Measurements from ENCODE around the gene NR2C2AP. TPM values are rescaled to one million over a fixed set of nuclear protein-coding genes. Genes with fewer than 3 reads are reported as not detected.

The NR2C2AP gene
- total RNA-seq, 1 experiment from 2014 or later: 42.1 TPM

DNA sequence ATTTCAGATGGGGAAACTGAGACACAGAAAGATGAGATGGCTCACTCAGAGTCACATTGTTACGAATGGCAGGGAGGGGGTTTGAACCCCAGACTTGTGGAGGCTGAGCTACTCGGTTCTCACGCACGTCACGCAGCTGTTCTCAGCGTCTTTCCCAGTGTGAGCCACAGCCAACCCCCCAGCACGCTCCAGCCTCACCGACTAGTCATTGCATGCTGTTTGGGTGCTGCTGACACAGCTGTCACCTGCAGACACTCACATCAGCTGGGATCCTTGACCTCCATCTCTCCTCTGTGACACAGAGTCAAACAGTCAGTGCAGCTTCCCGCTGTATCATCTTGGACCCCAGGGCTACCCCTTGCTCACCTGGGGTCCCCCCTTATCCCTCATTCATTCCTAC is 6.2 kb upstream of the NR2C2AP start:
- CTCF ChIA-PET: no interaction called here
- intact Hi-C loops (cut with micrococcal nuclease; ENCODE audit: unreplicated experiment) (no loop called here), in situ Hi-C loops (cut with HindIII; ENCODE audit: low pct_unique_long_range_greater_than_20kb, low sequenced_read_pairs) (no loop called here)
- H3K27me3 ChIP-seq (ENCODE audit: control insufficient read depth, insufficient read depth, low read length): no peaks in the 10 kb centered on the region
- no peak overlapping the region for H3K4me3 ChIP-seq (ENCODE audit: low read depth in 2 of 2, low read length in 2 of 2)
- no TSS peak for BruUV-seq (replicated peaks)
- H3K4me1 ChIP-seq (ENCODE audit: control insufficient read depth, insufficient read depth, low read length): no peaks in the 10 kb centered on the region
- no peaks in the 10 kb centered on the region for H3K9me3 ChIP-seq (ENCODE audit: control insufficient read depth, insufficient read depth, low read depth, low read length)
- ATAC-seq (no peak), DNase-seq (ENCODE audit: low read depth, low spot score) (no peak)
- H3K36me3 ChIP-seq (ENCODE audit: control insufficient read depth, insufficient read depth, low read length): no peaks in the 10 kb centered on the region
- no peak overlapping the region for H3K27ac ChIP-seq (ENCODE audit: low read length)
- TF ChIP-seq TCF7L2 (IDR thresholded peaks at IDR 0.05; ENCODE audit: low read depth, low read length) (no peak), SIN3A (IDR thresholded peaks at IDR 0.05; ENCODE audit: borderline replicate concordance, insufficient read depth, low read depth, low read length) (no peak), POLR2AphosphoS5 (IDR thresholded peaks at IDR 0.05; ENCODE audit: low read depth, low read length) (no peak)
- TF ChIP-seq, protein P1, sequence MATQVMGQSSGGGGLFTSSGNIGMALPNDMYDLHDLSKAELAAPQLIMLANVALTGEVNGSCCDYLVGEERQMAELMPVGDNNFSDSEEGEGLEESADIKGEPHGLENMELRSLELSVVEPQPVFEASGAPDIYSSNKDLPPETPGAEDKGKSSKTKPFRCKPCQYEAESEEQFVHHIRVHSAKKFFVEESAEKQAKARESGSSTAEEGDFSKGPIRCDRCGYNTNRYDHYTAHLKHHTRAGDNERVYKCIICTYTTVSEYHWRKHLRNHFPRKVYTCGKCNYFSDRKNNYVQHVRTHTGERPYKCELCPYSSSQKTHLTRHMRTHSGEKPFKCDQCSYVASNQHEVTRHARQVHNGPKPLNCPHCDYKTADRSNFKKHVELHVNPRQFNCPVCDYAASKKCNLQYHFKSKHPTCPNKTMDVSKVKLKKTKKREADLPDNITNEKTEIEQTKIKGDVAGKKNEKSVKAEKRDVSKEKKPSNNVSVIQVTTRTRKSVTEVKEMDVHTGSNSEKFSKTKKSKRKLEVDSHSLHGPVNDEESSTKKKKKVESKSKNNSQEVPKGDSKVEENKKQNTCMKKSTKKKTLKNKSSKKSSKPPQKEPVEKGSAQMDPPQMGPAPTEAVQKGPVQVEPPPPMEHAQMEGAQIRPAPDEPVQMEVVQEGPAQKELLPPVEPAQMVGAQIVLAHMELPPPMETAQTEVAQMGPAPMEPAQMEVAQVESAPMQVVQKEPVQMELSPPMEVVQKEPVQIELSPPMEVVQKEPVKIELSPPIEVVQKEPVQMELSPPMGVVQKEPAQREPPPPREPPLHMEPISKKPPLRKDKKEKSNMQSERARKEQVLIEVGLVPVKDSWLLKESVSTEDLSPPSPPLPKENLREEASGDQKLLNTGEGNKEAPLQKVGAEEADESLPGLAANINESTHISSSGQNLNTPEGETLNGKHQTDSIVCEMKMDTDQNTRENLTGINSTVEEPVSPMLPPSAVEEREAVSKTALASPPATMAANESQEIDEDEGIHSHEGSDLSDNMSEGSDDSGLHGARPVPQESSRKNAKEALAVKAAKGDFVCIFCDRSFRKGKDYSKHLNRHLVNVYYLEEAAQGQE (IDR thresholded peaks at IDR 0.05; ENCODE audit: insufficient read depth in 1 of 2, low read depth in 2 of 2, low read length in 1 of 2): no peak
- TF ChIP-seq, protein P2, sequence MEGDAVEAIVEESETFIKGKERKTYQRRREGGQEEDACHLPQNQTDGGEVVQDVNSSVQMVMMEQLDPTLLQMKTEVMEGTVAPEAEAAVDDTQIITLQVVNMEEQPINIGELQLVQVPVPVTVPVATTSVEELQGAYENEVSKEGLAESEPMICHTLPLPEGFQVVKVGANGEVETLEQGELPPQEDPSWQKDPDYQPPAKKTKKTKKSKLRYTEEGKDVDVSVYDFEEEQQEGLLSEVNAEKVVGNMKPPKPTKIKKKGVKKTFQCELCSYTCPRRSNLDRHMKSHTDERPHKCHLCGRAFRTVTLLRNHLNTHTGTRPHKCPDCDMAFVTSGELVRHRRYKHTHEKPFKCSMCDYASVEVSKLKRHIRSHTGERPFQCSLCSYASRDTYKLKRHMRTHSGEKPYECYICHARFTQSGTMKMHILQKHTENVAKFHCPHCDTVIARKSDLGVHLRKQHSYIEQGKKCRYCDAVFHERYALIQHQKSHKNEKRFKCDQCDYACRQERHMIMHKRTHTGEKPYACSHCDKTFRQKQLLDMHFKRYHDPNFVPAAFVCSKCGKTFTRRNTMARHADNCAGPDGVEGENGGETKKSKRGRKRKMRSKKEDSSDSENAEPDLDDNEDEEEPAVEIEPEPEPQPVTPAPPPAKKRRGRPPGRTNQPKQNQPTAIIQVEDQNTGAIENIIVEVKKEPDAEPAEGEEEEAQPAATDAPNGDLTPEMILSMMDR (IDR thresholded peaks at IDR 0.05): no peak
- POLR2A ChIA-PET: interaction anchor here (0.7 kb wide), 1 partner anchor 139 kb away, joined by 4 read pairs; no protein-coding TSS in a partner anchor

- BruUV-seq (replicated peaks): no TSS peak
- TF ChIP-seq TCF7L2 (IDR thresholded peaks at IDR 0.05; ENCODE audit: low read depth, low read length): no peak
- TF ChIP-seq SIN3A (IDR thresholded peaks at IDR 0.05; ENCODE audit: borderline replicate concordance, insufficient read depth, low read depth, low read length): no peak
- no peak for TF ChIP-seq POLR2AphosphoS5 (IDR thresholded peaks at IDR 0.05; ENCODE audit: low read depth, low read length)
- TF ChIP-seq, protein P1 (IDR thresholded peaks at IDR 0.05; ENCODE audit: insufficient read depth in 1 of 2, low read depth in 2 of 2, low read length in 1 of 2): no peak
- TF ChIP-seq, protein P2 (IDR thresholded peaks at IDR 0.05): no peak
- no peaks in the 10 kb centered on the region for H3K9me3 ChIP-seq (ENCODE audit: control insufficient read depth, insufficient read depth, low read depth, low read length)
- ChIA-PET CTCF (no interaction called here), POLR2A (no interaction called here)
- ATAC-seq: no peak
- H3K27ac ChIP-seq (ENCODE audit: low read length): no peak overlapping the region
- intact Hi-C loops (cut with micrococcal nuclease; ENCODE audit: unreplicated experiment) (no loop called here), in situ Hi-C loops (cut with HindIII; ENCODE audit: low pct_unique_long_range_greater_than_20kb, low sequenced_read_pairs) (no loop called here)
- no peaks in the 10 kb centered on the region; the same call in 1 of the 2 replicates for H3K36me3 ChIP-seq (ENCODE audit: control insufficient read depth, insufficient read depth, low read length)
- H3K4me3 ChIP-seq (ENCODE audit: low read depth in 2 of 2, low read length in 2 of 2): no peak overlapping the region
- DNase-seq (ENCODE audit: low read depth, low spot score): no peak
- H3K4me1 ChIP-seq (ENCODE audit: control insufficient read depth, insufficient read depth, low read length): no peaks in the 10 kb centered on the region
- H3K27me3 ChIP-seq (ENCODE audit: control insufficient read depth, insufficient read depth, low read length): no peaks in the 10 kb centered on the region
These were observed 4.7 kb upstream of the NR2C2AP start for GRCh38 chr19:19207637-19208572.
